ENCODE measurements around the gene RNASE8.

GRCh38 chr14:21106176-21106497, 48.5 kb downstream of the RNASE8 start:
- TF ChIP-seq POLR2A (IDR thresholded peaks at IDR 0.05): no peak
- no peak for TF ChIP-seq CTCF (IDR thresholded peaks at IDR 0.05)

Data from prostate gland (tissue), 2 donors.